Medulla oblongata (tissue), 1 donor: ENCODE data around the gene ALCAM.

Experiments
- DNase-seq: peaks from one replicate; pipeline ENCODE4 v3.0.0-alpha.2; 2015; ENCODE audit errors: extremely low spot score

The ALCAM gene

GRCh38 chr3:105366326-105367062 is at the start of gene ALCAM:
Gene ALCAM (plus strand): TSS chr3:105366909.
- peak; percentile 99 for DNase-seq

GRCh38 chr3:105317841-105318240 is 48.9 kb upstream of the ALCAM start:
- no peak for DNase-seq

GRCh38 chr3:105322570-105323273 is 44.0 kb upstream of the ALCAM start:
- DNase-seq = no peak

- DNase-seq = no peak
Observed at GRCh38 chr3:105323274-105323599, 43.5 kb upstream of the ALCAM start.

- DNase-seq = no peak
Observed at GRCh38 chr3:105324951-105325350, 41.8 kb upstream of the ALCAM start.

GRCh38 chr3:105327662-105328337 is 38.9 kb upstream of the ALCAM start:
- no peak for DNase-seq

GRCh38 chr3:105328338-105328730 is 38.4 kb upstream of the ALCAM start:
- DNase-seq = no peak

- DNase-seq = no peak
Observed at GRCh38 chr3:105332961-105333360, 33.7 kb upstream of the ALCAM start.

GRCh38 chr3:105334138-105334882 is 32.4 kb upstream of the ALCAM start:
- DNase-seq = no peak

- DNase-seq = no peak
Observed at GRCh38 chr3:105339946-105340345, 26.8 kb upstream of the ALCAM start.

GRCh38 chr3:105343991-105344390 is 22.7 kb upstream of the ALCAM start:
- DNase-seq = no peak

GRCh38 chr3:105345156-105345555 is 21.6 kb upstream of the ALCAM start:
- no peak for DNase-seq

- no peak for DNase-seq
Observed at GRCh38 chr3:105347625-105348302, 18.9 kb upstream of the ALCAM start.

GRCh38 chr3:105348307-105348706 is 18.4 kb upstream of the ALCAM start:
- DNase-seq = no peak

GRCh38 chr3:105349684-105350387 is 16.9 kb upstream of the ALCAM start:
- no peak for DNase-seq

- no peak for DNase-seq
Observed at GRCh38 chr3:105351821-105352220, 14.9 kb upstream of the ALCAM start.

GRCh38 chr3:105352976-105353375 is 13.7 kb upstream of the ALCAM start:
- no peak for DNase-seq

GRCh38 chr3:105353485-105354161 is 13.1 kb upstream of the ALCAM start:
- DNase-seq = peak; percentile 70

- no peak for DNase-seq
Observed at GRCh38 chr3:105354429-105354828, 12.3 kb upstream of the ALCAM start.

- DNase-seq = no peak
Observed at GRCh38 chr3:105355408-105356061, 11.2 kb upstream of the ALCAM start.
